GM19240 (cell line): Measurements from ENCODE around the gene TMEM231.
"Not testable (repeated sequence)": the region's sequence is repeated elsewhere in the genome, so short reads cannot be mapped to it uniquely, and the experiment has no call there.

Experiments used
- DNase-seq: peaks from one replicate; pipeline ENCODE4 v3.0.0; 2011; ENCODE audit warnings: low spot score; ENCODE audit not compliant: insufficient read length

TMEM231 gene

DNA sequence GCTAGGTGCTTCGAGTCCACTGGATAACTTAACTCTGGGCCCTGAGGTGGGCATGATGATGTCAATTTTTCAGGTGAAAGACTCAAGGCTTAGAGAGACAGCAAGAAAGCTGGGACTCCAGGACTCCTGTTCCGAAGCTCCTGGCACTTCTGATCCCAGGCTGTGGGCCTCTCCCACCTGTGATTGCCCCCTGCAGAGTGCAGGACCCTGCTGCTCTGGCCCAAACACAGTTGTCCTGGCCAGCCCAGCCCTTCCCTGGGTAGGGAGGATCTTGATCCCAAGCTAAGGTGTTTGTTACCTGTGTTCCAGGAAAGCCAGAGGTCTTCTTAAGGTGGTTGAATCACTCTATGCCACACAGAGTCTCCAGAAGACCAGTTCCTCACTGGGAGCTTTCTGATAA lies 23.3 kb downstream of the TMEM231 start:
- DNase-seq = no peak

DNA sequence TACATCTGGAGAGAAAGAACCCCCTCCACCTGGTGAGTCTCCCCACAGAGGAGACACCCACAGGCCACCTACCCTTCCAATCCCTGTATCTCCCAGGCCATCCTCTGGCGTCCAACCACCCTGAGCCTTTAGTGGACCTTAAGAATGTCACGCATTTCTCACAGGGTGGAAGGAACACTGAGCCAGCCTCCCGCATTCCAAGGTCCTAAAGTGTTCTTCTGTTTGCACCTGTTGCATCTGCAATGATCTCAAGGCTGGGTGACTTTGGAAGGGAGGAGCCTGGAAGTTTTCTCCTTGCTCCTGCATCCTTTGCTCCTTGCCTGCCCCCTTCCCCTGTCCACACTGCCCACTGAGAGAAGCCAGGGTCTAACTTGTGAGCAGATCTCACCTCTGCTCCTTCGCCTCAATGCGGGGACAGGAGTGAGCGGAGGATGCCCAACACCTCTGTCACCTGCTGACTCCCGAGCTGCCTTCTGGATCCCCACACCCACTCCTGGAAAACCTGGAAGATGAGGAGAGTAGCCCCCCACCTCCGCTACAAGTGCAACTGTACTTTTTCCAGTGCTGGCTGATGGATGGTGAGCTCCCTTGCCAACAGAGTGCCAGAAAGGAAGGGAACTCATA lies 23.8 kb downstream of the TMEM231 start:
- DNase-seq = no peak

- DNase-seq = no peak
These were observed 26.1 kb downstream of the TMEM231 start for GRCh38 chr16:75529959-75530358.

DNA sequence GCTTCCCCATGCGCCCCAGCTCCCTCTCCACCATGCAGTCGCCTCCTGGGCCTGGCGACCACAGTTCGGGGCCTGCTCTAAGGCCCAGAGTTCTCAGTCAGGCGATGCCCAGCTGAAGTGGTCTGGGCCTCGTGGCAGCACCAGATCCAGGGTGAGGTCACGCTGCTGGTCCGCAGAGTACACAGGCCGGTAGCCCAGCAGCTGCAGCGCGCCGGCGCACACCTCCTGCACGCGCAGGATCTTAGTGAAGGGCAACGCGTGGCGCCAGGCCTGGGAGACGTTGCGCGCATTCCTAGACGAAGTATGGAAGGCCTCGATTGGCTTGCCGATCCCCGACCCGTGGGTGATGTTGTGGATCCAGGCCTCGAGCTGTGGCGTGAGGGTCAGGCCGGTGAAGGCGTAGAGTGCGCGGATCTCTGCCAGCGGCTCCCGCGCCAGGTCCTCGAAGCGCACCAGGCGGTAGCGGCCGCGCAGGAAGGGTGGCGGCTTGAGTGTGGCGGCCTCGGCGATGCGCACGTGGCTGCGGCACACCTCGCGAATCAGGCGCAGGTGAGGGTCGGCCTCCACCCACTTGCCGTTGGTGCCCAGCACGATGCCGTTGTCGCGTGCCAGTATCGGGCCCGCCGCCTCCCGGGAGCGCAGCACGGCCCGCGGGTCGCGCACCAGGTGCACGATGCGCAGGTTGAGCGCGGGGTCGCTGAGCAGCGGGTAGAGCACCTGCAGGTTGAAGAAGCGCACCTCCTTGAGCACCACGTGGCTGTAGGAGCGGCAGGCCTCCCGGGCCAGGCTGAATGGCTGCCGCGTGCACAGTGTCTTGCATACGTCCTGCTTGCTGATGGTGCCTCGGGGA lies 26.8 kb downstream of the TMEM231 start:
- DNase-seq = no peak

- DNase-seq = no peak
These were observed 28.2 kb downstream of the TMEM231 start for GRCh38 chr16:75527825-75528299.

DNA sequence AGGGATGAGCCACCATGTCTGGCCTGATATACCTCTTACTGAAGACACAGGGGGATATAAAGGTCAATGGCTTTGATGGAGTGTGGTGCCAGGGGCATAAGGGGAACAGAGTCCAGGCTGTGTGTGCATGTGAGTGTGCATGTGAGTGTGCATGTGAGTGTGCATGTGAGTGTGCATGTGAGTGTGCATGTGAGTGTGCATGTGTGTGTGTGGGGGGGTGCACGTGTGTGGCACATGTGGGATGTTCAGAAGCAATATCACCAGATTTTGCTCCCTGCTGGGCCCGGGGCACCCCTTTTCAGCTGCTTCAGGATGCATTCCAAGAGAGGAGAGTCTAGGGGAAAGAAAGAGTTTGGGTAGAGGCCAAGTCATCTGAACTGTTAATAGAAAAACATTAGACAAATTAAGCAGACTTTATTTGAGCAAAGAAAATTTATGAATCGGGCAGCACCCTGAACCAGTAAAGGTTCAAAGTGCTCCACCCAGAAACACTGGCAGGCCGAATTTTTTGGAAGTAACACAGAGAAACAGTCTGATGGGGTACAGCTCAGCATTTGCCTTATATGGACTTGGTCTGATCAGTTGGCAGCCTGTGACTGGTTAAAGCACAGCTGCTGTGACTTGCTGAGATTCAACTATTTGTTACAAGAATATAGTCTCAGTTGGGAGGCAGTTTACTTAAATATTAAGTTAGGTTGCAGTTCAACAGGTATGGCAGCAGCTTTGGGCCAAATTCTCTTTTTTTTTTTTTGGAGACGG lies 29.8 kb downstream of the TMEM231 start:
- DNase-seq = no peak

DNA sequence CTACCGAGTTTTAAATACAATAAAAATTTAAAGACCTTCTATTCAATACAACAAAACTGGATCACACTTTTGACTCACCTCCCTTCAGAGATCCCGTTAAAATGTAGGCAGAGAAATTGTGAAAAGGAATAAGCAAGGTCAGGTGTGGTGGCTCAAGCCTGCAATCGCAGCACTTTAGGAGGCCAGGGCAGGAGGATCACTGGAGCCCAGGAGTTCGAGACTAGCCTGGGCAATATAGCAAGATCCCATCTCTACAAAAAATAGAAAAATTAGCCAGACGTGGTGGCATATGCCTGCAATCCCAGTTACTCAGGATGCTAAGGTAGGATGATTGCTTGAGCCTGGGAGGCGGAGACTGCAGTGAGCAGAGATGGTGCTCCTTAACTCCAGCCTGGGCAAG lies 36.9 kb downstream of the TMEM231 start:
- no peak for DNase-seq

DNA sequence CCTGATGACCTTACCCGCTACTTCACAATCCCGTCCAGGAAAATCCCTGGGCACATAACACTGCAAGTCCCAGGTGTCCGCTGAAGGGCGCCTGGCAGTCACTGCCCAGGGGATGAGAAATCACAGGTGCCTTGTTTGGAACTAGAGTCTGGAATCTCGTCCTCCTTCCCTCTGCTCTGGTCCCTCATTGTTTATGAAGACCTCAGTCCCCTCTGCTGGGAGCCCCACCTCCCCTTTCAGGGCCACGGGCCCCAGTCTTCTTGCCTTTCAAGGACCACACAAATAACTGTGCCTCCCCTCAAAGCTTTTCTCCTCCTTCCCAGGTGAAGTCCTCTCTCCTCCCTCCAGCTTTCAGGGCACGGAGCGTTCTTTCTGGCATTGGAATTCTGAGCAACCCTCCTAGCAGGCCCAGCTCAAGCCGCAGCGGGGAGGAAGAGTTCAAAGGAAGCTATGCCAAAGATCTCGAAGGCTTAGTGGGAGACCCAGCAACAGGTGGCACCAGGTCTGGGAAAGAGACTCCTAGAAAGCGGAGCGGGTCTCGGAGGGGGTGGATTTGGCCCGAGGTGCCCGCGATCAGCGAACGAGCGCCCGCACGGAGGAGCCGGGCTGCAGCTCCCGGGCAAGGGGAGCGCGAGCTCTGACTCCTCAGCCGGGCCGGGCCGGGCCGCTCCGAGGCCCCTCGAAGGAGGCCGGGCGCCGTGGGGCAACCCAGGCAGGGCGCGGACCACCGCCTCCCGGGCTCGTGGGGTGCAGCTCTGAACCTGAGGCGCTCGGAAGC lies 39.7 kb downstream of the TMEM231 start:
- not testable (repeated sequence) for DNase-seq

GRCh38 chr16:75514296-75514695 lies 41.8 kb downstream of the TMEM231 start:
- DNase-seq = no peak

- no peak for DNase-seq
These were observed 49.5 kb downstream of the TMEM231 start for GRCh38 chr16:75506574-75506973.

- no peak for DNase-seq
These were observed 49.9 kb downstream of the TMEM231 start for GRCh38 chr16:75506107-75506506.

DNA sequence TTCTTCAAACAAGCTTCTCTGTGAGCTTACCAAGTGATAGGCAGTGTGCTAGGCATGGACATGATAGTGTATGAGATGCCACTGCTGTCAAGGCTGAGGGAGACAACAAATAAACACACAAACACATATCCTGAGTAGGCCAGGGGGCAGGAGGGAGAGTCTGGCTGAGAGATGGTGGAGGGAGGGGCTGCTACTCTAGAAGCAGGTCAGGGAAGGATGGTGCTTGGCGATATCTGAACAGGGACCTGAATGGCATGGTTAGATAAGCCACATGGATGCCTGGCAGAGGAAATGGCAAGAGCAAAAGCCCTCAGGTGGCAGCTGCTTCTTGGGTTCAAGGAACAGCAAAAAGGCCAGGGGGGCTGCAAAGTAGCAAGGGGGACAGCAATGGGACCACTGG lies 52.3 kb downstream of the TMEM231 start:
- no peak for DNase-seq

- no peak for DNase-seq
These were observed 53.0 kb downstream of the TMEM231 start for GRCh38 chr16:75502916-75503605.

DNA sequence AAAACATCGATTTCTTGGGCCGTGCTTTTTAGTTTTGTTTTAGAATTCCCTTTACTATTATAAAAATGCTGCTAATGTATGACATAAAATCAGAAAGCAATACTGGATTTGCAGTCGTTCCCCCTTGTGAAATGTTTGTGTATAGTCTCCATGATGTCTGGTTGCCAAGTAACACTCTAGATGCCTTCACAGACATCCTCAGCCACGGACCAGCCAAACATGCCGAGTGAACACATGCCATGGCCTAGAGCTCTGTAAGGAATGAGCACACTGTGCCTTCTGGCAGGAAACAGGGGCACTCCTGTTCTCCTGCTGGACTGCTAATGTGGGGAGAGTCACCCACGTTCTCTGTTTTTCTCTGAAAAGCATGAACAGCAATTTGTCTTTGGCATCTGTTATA lies 54.2 kb downstream of the TMEM231 start:
- DNase-seq = not testable (repeated sequence)

DNA sequence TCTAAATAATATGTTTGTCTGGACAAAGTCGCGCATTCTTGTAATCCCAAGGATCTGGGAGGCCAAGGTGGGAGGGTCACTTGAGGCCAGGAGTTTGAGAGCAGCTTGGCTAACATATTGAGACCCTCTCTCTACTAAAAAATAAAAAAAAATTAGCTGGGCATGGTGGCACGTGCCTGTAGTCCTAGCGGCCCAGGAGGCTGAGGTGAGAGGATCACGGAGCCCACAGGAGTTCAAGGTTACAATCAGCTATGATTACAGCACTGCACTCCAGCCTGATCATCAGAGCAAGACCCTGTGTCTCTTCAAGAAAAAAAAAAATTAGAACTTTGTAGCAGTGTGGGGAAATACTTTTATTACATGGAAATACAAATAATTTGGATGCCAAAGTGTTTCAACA lies 54.7 kb downstream of the TMEM231 start:
- DNase-seq = no peak

DNA sequence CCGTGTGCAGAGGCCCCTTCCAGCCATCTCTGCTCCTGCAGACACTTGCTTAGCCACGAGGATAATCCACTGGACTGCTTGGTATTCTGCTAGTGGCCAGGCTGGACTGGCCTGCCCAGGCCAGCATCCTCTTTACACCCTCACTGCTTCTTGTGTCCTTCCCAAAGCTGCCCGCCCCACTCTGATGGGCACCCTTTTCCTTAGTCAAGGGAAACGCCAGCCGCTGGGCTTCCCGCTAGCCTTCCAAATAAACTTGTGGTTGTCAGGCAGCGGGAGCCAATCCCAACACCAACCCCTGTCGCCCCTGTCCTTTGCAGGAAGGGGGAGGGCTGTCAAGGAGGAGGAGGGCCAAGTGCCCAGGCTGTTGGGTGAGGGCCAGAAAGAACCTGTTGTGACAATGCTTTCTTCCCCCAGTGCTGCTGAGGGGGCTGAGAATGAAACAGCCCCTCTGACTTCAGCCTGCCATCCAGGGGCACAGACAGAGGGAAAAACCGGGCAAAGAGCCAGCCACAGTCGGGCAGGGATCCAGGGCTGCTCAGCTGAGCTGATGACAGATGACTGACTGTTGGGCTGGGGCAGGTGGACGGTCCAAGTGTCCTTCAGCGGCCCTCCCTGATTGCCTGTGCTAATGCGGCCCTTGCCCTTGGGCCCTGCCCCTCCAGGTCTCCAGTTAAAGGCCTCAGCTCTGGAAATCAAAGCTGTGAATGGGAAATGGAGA lies 57.3 kb downstream of the TMEM231 start:
- DNase-seq = not testable (repeated sequence)

DNA sequence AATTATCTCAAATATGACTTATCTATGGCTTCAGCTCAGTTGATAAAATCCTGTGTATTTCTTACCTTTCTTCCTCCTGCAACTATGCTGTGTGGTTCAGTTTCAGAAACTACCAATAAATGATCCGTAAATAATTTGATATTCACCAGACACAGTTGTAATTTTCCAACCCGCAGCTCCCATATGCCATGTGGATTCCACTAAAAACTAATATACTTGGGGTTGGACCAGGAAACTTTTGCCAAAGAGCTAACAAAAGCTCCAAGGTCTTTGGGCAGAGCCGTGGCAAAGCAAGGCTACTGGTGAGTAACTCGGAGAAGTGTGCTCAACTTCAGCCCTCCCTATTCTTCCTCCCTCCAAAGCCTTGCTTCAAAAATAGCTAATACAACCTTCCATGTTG lies 58.5 kb downstream of the TMEM231 start:
- no peak for DNase-seq

DNA sequence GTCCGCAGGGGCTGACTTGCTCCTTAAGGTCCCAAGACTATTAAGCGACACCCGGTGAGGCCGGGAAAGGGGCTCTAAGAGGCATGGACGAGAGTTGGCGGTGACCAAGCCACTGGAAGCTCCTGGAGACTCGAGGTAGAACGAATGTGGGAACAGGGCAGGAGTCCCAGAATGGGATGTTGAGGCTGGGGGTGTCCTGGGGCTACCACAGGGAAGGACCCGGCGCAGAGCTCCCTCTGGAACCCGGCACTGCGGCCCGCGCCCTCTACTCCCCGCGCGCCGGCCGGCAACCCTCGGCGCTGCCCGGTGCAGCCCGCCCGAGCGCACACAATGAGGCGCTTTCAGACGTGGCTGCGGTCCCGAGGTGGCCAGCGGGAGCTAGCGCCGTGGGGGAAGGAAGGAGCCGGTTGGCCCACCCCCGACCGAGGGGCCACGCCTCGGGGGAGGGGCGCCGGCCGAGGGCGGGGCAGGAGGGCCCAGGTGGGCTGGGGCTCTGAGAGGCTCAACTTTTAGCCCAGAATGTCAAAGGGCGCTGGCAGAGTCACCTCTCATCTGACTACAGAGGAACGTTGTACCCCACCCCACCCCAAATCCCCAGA lies 60.9 kb downstream of the TMEM231 start, which contains the start of gene CHST6:
TSS of gene CHST6 (minus strand) at position 366 of the 599 bp plus-strand sequence. CDS start 15,613 bp downstream, outside the sequence.
- no peak for DNase-seq

GRCh38 chr16:75494661-75495075 lies 61.4 kb downstream of the TMEM231 start:
- DNase-seq = no peak
